Fibroblast of pulmonary artery (primary cell): ENCODE results near the gene ZNF467.

ENCODE experiments used
- DNase-seq: peaks from one replicate; pipeline ENCODE4 v3.0.0-alpha.2; 2010; ENCODE audit warnings: low read depth
- H3K4me3 ChIP-seq: replicated peaks from 2 replicates; pipeline ENCODE4 v1.5.1; 2011; ENCODE audit warnings: low read depth, mild to moderate bottlenecking, control low read depth, low read length, moderate library complexity
- CTCF ChIP-seq: IDR thresholded peaks from 2 replicates; pipeline ENCODE4 v1.5.1; 2011; ENCODE audit warnings: mild to moderate bottlenecking, control low read depth, low read length, inconsistent platforms; ENCODE audit errors: missing control alignments

Gene ZNF467

DNA sequence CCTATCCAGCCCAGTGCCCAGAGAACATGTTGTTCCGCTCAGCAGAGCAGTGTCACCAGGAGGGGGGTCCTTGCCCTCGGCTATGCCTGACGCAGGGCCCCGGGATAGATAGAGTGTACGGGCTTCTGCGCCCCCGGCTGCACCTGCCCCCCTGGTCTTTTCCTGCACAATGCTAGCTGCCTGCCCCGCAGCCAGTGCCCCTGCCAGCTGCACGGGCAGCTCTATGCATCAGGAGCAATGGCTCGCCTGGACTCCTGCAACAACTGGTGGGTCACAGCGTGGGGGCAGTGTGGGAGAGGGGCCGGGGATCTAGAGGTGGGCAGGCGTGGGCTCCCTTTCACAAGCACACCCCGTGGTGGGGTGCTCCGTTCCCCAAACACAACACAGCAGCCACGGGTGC lies 33.3 kb upstream of the ZNF467 start:
- no peak for DNase-seq
- no peak for TF ChIP-seq CTCF
- H3K4me3 ChIP-seq = no peak overlapping the region

- no peak for DNase-seq
- H3K4me3 ChIP-seq = no peak overlapping the region
- no peak for TF ChIP-seq CTCF
These were observed 30.7 kb upstream of the ZNF467 start for GRCh38 chr7:149804106-149804505.

DNA sequence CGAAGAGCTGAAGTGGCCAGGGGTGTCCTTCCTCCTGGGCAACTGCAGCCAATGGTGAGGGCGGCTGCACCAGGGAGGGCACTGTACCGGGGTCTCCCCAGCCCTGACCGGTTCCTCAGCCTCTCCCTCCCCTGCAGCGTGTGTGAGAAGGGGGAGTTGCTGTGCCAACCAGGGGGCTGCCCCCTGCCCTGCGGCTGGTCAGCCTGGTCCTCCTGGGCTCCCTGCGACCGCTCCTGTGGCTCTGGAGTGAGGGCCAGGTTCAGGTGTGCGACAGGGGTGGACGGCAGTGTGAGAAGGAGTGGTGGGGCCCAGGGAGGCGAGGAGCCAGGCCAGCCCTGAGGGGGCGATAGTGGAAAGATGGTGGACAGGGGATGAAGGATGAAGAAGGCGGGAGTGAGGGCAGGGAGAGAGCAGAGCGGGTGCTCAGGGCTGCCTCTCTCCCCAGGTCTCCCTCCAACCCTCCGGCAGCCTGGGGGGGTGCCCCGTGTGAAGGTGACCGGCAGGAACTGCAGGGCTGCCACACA lies 30.2 kb upstream of the ZNF467 start:
- DNase-seq = no peak
- no peak for TF ChIP-seq CTCF
- no peak overlapping the region for H3K4me3 ChIP-seq

GRCh38 chr7:149802966-149803365 lies 29.6 kb upstream of the ZNF467 start:
- no peak for DNase-seq
- no peak for TF ChIP-seq CTCF
- H3K4me3 ChIP-seq = no peak overlapping the region

DNA sequence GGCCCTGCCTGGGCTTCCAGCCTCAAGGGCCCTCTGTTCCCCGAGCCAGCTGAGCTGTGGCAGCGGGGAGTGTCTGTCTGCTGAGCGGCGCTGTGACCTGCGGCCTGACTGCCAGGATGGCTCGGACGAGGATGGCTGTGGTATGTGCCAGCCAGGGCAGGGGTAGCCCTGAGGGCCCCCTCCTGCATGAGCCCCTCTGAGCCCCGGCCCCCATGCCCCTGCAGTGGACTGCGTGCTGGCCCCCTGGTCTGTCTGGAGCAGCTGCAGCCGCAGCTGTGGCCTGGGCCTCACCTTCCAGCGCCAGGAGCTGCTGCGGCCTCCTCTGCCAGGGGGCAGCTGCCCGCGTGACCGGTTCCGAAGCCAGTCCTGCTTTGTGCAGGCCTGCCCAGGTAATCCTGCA lies 28.4 kb upstream of the ZNF467 start:
- DNase-seq = no peak
- TF ChIP-seq CTCF = no peak
- H3K4me3 ChIP-seq = no peak overlapping the region

- TF ChIP-seq CTCF = no peak
- H3K4me3 ChIP-seq = no peak overlapping the region
- DNase-seq = no peak
These were observed 27.7 kb upstream of the ZNF467 start for GRCh38 chr7:149801002-149801566.

GRCh38 chr7:149800169-149800555 lies 26.8 kb upstream of the ZNF467 start:
- no peak for TF ChIP-seq CTCF
- no peak overlapping the region for H3K4me3 ChIP-seq
- no peak for DNase-seq
